NOMO-1 treated with DMSO at 0.1 percent for 48 hours (cell line): ENCODE data around the gene UPF1.
A peak's percentile ranks its signal among the peaks of the same experiment; 100 is the strongest.
"Not testable (repeated sequence)": the region's sequence is repeated elsewhere in the genome, so short reads cannot be mapped to it uniquely, and the experiment has no call there.

Experiments used
- DNase-seq: peaks from one replicate; lab custom pipeline; 2025; ENCODE audit not compliant: unreplicated experiment; lab: John Stamatoyannopoulos, UW

UPF1 gene

DNA sequence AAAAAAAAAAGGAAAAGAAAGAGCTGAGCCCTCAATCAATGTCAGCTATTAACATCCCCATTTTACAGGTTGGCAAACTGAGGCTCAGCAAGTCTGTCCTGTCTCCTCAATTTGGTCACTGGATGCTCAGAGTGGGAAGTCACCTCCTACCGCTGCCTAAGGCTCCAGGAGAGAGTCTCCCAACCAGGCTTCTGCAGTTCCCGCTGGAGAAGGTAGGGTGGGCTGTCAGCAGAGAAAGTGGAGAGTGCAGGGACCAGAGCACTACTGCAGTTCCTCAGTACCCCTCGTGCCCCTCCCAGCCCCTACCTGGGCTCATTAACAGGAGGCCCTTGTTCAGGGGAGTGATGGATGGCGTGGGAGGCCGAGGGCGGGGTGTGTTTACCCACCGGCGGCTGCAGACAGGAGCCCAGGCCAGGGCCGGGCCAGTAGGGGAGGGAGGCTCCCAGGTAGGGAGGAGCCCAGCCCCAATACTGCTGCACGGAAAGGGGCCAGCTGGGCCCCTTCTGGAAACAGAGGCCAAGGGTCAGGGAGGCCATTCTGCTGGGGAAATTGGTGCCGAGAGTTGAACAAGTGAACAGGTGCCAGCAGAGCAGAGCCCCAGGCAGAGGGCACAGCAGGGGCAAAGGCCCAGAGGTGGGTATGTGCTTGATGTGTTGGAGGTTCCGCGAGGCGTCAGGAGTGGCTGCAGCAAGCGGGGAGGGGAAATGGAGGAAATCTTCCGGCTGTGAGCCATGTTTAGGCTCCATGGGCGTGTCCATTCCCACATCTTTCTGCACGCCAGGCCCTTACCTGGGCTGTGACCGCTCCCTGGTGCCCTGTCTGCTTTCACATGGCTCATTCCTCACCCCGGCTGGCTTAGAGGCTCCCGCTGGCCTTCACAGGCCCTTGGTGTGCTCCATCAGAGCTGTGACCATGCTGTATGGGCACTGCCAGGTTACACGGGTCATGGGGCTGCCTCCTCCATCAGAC lies 33.1 kb upstream of the UPF1 start:
- no peak for DNase-seq

DNA sequence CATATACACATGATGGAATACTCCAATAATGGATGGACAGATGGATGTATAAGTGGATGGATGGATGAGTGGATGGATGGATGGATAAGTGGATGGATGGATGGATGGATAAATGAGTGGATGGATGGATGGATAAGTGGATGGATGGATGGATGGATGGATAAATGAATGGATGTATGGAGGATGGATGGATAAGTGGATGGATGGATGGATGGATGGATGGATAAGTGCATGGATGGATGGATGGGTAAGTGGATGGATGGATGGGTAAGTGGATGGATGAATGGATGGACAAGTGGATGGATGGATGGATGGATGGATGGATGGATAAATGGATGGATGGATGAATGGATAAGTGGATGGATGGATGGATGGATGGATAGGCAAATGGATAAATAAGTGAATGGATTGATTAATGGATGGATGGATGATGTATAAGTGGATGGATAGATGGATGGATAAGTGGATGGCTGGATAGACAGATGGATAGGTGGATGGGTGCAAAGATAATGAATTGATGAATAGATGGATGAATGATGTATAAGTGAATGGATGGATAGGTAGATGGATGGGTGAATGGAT lies 32.3 kb upstream of the UPF1 start:
- DNase-seq: no peak

DNA sequence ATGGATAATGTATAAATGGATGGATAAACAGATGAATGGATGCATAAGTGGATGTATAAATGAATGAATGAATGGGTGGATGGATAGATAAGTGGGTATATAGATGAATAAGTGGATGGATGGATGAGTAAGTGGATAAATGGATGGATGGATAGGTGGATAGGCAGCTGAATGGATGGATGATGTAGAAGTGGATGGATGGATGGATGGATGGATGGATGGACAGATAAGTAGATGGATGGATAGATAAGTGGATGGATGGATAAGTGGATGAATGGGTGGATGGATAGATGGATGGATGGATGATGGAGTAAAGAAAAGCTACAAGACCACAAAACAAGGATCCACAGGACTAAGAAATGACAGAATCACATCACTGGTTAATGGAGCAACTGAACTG lies 31.7 kb upstream of the UPF1 start:
- DNase-seq: no peak

DNA sequence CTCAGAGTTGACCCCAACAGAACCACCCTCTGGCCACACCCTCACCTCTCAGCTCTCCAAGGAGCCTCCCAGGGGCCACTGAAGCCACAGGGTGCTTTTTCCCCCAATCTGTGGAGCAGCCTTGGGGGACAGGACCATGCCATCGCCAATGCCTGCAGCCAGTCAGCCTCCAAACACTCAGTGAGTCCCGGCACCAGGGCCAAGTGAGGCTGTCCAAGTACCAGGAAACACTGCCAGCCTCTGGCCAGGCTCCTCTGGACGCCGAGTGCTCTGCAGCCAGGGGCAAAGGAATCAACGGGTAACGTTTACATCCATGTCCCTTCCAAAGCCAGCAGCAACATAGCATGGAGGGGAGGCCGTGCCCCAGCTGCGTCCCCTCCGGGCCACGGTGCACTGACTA lies 31.1 kb upstream of the UPF1 start:
- no peak for DNase-seq

DNA sequence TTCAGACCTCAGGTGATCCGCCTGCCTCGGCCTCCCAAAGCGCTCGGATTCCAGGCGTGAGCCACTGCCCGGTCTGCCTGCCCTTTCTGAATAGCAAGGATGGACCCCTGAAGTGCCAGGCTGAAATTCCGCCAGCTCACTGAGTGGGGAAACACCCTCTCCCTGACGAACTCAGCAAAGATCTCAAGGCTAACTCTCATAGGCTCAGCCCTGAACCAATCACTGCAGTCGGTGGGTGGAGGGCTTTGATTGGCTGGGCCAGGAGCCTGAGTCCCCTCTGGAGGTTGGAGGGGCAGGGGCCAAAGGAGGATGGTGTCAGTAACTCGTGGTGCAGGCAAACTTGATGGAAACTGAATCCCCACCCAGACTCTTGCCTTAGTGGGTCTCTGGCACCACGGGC lies 29.4 kb upstream of the UPF1 start:
- DNase-seq: no peak

DNA sequence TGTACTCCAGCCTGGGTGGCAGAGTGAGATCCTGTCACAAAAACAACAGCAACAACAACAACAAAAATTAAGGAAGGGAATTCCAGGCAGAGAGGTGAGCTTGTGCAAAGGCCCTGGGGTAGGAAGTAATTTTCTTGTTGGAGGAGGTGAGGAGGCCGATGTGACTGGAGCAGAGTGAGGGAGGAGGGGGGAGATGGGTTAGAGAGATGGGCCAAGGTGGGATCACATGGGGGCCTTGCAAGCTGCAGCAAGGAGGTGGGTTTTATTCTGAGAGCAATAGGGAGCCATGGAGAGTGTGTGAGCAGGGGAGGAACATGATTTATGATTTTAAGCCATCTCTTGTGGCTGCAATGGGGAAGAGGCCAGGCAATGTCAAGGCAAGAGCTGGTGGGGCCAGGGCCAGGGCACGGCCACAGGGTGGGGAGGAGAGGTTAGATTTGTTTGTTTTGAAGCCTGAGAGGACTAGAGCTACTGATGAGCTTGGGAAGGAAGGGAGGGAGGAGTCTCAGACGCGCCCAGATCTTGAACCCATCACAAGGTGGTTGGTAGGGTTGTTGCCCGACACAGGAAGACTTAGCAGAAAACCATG lies 28.1 kb upstream of the UPF1 start:
- no peak for DNase-seq

DNA sequence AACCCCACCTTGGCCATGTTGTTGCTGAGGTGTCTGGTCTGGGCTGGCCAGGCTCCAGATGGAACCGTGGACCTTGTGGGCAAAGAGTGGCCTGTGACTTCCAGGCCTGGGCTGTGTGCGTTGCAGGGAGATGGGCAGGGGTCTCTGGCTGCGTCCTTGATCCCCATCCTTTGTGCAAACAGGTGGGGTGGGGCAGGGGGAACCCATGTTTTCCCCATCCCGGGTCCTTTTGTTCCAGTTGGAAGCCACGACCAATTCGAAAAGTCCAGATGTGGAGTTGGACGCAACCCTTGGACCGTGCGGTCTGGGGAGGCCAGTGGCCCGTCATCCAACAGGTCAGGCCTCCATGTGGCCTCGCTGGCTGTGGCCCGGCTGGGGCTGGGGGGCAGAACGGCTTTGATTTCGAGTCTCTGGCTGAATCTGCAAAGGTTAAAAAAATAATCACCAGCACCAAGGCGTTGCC lies 27.6 kb upstream of the UPF1 start:
- DNase-seq: no peak

DNA sequence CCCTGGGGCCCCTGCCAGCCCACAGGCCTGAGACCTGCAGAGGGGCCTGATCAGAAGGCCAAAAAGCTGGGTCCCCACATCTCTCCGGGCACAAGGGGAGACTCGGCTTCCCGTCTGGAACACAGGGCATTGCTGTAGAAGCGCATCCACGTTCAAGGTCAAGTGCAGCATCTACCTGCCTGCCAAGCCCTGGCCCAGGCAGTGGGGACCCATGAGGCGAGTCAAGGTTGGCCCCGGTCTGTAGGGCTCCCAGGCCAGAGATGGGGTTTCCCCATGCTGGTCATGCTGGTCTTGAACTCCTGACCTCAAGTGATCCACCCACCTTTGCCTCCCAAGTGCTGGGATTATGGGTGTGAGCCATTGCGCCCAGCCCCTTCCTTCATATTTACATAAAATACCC lies 27.1 kb upstream of the UPF1 start:
- no peak for DNase-seq

DNA sequence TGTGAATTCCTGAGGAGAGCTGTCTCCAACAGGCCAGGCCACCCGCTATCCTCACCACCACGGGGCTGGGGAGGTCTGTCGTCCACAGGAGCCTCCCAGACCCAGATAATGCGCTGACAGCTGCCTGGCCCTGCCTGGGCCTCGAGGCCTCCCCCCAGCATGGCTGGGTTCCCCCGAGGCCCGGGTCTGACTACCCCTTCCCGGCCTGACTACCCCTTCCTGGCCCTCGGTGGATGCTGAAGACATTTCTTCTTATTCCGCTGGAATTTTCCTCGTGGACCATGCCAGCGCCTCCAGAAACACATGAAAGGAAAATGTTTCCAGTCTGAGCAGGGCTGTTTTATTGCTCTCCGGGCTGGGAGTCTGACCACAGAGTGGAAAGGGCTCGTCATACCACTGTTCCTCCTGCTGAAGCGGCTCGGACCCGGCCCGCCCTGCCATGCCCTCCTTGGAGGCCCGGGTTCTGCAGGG lies 23.9 kb upstream of the UPF1 start:
- DNase-seq: no peak

DNA sequence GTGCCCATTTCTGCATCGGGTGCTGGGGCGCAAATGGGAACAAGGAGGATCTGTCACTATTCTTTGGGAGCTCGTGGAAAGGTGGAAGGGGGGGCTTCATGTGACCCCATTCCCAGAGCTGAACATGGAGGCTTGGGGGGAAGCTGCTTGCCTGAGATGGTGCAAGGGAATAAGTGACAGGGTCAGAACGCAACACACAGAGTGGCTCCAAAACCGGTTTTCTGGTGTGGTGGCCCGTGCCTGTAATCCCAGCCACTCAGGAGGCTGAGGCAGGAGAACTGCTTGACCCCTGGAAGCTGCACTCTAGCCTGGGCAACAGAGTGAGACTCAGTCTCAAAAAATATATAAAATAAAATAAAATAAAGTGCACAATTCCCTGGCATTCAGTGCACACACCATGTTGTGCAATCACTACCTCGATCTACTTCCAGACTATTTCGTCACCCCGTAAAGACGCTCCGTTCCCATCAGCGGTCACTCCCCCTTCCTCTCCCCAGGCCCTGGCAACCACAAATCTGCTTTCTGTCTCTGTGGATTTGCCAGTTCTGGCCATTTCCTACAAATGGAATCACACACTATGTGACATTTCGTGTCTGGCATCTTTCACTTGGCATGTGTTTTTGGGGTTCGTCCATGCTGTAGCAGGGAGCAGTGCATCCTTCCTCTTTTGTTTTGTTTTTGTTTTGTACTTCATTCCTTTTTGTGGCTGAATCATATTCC lies 22.4 kb upstream of the UPF1 start:
- DNase-seq: peak; percentile 63

DNA sequence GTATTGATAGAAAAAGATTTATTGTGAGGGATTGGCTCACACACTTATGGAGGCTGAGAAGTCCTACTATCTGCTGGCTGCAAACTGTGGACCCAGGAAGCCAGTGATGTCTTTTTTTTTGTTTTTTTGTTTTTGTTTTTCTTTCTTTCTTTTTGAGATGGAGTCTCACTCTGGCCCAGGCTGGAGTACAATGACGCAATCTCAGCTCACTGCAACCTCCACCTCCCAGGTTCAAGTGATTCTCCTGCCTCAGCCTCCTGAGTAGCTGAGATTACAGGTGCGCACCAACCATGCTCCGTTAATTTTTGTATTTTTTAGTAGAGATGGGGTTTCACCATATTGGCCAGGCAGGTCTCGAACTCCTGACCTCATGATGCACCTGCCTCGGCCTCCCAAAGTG lies 20.1 kb upstream of the UPF1 start:
- DNase-seq: not testable (repeated sequence)

DNA sequence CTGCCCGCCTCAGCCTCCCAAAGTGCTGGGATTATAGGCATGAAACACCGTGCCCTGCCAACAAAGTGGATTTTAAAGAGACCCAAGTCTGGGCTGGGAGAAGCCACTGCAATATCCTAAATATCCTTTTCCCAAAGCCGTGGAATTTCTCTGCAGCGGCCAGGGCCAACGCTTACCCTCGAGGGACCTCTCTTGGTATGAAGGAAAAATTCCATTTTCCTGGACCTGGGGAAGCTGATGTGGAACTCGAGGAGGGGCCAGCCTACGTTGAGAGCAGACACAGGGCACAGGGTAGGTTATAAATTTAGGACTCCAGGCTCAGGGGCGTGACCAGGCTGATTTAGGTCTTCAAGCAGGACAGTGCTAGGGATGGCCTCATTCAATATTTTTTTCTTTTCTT lies 17.7 kb upstream of the UPF1 start:
- DNase-seq: no peak

DNA sequence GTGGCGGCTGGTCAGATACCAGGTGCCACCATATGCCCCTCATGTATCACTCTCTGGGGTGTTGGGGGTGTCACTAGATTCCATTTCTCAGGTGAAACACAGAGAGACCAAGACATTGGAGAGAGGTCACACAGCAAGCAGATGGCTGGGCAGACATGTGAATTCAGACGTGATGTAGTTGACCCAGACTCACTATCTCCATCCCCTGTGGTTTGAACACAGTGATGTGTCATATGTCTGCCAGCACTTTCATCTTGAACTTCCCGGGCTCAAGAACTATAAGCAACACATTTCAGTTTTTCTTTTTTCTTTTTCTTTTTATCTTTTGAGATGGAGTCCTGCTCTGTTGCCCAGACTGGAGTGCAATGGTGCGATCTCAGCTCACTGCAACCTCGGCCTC lies 16.1 kb upstream of the UPF1 start:
- no peak for DNase-seq

DNA sequence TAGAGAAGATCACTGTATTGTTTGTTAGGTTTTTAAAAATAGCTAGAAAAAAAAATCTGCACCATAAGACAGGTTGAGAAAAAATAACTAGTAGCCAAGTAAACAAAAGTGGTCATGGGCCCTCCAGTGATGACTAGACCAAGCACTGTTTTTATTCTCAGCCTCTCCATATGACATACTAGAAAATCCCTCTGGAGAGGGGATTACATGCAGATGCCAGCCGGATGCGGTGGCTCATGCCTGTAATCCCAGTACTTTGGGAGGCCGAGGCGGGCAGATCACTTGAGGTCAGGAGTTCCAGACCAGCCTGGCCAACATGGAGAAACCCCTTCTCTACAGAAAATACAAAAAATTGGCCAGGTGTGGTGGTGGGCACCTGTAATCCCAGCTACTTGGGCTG lies 15.1 kb upstream of the UPF1 start:
- not testable (repeated sequence) for DNase-seq

DNA sequence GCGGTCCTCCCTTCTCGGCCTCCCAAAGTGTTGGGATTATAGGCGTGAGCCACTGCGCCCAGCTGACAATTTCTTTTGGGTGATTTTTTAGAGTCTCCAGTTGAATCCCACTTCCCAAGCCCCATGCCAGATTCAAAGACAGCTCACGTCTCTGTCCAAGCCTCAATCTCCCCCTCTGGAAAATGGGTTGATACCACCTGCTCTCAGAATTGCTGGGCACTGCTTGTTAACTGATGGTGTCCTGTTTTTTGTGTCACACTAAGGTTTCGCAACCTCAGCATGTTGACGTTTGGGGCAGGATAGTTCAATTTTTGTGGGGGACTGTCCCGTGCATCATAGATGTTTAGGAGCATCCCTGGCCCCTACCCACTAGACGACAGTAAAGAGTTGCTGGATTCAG lies 14.2 kb upstream of the UPF1 start:
- DNase-seq: no peak

DNA sequence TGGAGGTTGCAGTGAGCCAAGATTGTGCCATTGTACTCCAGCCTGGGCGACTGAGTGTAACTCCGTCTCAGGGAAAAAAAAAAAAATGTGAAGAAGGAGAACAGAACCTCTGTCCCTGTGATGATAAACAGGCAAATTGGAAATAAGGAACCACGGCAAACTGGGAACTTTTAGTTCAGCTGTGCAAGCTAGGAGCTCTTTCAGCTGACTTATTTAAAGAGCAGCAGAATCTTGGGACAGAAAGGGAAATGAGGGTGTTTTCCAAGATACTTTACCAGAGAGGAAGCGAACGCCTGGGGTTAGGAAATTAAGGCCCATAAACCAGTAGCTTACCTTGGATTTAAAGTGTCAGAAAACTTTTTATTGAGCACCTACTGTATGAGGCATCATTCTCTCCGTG lies 3.0 kb upstream of the UPF1 start:
- DNase-seq: no peak

DNA sequence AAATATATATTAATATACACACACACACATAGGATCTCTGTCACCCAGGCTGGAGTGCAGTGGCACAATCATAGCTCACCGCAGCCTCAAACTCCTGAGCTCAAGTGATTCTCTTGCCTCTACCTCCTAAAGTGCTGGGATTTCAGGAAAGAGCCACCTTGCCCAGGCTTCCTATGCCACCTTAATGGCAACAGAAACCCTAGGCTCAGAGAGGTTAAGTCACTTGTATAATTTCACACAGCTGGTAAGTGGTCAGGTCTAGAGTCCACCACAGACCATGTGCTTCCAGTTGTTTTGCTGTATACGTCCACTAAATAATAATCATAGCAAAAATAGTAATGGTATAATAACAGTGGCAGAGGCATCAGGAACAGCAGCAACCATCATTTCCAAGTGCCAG lies 1.3 kb upstream of the UPF1 start:
- no peak for DNase-seq

DNA sequence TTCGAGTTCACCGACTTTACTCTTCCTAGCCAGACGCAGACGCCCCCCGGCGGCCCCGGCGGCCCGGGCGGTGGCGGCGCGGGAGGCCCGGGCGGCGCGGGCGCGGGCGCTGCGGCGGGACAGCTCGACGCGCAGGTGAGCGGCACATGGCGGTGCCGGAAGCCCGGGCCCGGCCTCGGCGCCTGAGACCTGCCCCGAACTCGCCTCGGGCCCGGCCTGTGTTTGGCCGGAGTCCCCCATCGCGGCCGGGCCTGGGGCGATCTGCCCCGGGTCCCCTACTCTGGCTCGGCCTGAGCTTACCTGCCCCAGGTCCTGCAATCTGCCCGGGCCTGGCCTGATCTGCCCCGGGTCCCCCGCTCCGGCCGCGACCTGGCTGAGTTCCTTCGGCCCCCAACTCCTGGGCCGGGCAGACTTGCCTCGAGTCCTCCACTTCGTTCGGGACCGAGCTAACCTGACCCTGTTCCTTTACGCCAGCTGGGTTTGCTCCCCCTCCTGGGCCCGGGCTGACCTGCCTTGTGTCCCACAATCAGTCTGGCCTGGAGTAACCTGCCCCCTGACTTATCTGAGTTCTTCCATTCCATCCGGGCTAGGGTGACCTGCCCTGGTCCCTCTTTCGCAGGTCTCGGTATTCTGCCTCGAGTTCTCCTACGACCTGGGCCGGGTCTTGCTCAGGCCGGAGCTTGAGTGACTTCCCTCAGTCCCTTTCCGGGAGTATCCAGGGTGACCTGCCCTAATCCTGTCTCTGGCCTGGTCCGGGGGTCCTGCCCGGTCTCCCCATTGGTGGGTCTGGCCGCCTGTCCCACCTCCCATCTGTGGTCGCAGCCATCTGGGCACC lies 764 bp downstream of the UPF1 start:
- no peak for DNase-seq

DNA sequence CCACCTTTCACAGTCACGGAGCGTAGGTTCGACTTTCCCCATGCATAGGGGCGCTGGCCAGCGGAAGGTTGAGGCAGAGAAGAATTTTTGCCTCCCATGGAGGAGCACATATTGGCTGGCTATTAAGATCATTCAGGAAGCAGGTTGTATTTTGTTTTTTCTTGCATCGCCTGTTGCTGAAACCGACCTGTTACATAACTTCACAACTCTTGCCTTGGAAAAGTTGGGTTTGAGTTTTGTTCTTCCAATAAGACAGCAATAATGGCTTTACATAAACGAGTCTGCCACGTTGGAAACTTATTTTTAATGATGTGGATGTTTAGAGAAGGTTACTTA lies 1.4 kb downstream of the UPF1 start:
- peak; percentile 14 for DNase-seq

DNA sequence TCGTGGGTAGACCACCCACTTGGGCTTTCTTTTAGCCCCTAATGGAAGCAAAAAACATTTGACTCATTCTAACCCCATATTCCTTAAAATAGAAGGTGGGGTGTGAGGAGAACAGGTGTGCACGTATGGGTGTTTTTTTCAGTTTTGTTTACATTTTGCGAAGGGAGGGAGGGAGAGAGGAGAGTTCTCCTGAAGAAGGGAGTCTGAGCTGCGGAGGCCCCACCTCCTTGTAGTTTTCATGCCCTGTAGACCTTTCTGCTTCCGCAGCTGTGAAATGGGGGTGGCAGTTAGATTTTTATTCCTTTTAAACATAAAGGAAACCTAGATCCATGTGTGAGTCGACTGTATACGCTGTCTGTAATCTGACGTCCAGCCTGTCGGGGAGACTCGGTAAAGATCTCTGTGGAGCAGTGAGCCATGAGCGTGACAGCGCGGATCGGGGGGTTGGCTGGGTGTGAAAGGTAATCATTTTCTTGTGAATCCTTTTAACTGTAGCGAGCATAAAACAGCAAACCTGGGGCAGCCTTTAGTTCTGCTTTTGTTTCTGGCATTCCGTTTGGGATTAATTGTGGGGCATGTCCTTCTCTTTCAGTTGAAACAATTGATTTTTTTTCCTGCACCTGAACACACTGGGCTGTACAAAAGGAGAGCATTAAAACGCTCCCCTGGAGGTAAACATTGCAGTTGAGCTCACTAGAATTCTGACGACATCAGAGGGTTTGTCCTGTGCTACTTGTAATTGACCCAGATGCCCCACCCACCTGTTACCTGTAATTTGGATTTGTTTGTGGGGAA lies 2.3 kb downstream of the UPF1 start:
- no peak for DNase-seq
